Measurements from ENCODE around the gene MRTFA.

GRCh38 chr22:40443732-40444131 is 192.8 kb downstream of the MRTFA start:
- TF ChIP-seq POLR2A (IDR thresholded peaks at IDR 0.05; ENCODE audit: low read length) (no peak), GATA1 (IDR thresholded peaks at IDR 0.05; ENCODE audit: low read depth, low read length) (no peak)

All from erythroblast (primary cell).